Stomach smooth muscle (tissue), 2 donors: Measurements from ENCODE around the gene KIFBP.

Experiments used
- H3K27ac ChIP-seq: one replicate; pipeline ENCODE4 v1.7.0; 2013; ENCODE audit warnings: mild to moderate bottlenecking, low read length, inconsistent platforms
- H3K27me3 ChIP-seq, 2 donors: one replicate each; pipeline ENCODE4 v1.7.0; 2013; ENCODE audit warnings: low read length in 2 of 2; ENCODE audit not compliant: insufficient read depth in 2 of 2, control insufficient read depth in 1 of 2
- H3K36me3 ChIP-seq, 2 donors: one replicate each; pipeline ENCODE4 v1.7.0; 2013; ENCODE audit warnings: low read length in 2 of 2; ENCODE audit not compliant: control insufficient read depth in 2 of 2, insufficient read depth in 2 of 2
- H3K4me1 ChIP-seq: one replicate; pipeline ENCODE4 v1.7.0; 2013; ENCODE audit warnings: low read length; ENCODE audit not compliant: control insufficient read depth, insufficient read depth
- H3K4me3 ChIP-seq, 2 donors: one replicate each; pipeline ENCODE4 v1.7.0; 2013; ENCODE audit warnings: low read length in 2 of 2
- H3K9ac ChIP-seq, 2 donors: one replicate each; pipeline ENCODE4 v1.7.0; 2013; ENCODE audit warnings: low read length in 2 of 2, mild to moderate bottlenecking in 1 of 2
- H3K9me3 ChIP-seq, 2 donors: one replicate each; pipeline ENCODE4 v1.7.0; 2013; ENCODE audit warnings: low read length in 2 of 2; ENCODE audit not compliant: control insufficient read depth in 2 of 2
- donor health status: healthy.
- donor health status: Pancreatic carcinoma.

KIFBP gene

GRCh38 chr10:69062901-69063300 is 74.3 kb downstream of the KIFBP start:
- peaks cover 0 to 2% of the 10 kb centered on the region in 2 donors for H3K27me3 ChIP-seq
- no peak overlapping the region for H3K4me3 ChIP-seq
- H3K9ac ChIP-seq: no peak overlapping the region
- H3K4me1 ChIP-seq: peaks cover 6% of the 10 kb centered on the region
- H3K36me3 ChIP-seq: no peaks in the 10 kb centered on the region
- no peak overlapping the region for H3K27ac ChIP-seq
- no peaks in the 10 kb centered on the region for H3K9me3 ChIP-seq

GRCh38 chr10:69064762-69065328 is 76.2 kb downstream of the KIFBP start:
- Histone ChIP-seq H3K9ac (no peak overlapping the region), H3K4me3 (no peak overlapping the region), H3K9me3 (no peaks in the 10 kb centered on the region), H3K27me3 (peaks cover 0 to 2% of the 10 kb centered on the region in 2 donors), H3K27ac (peak overlapping the region; percentile 53), H3K36me3 (no peaks in the 10 kb centered on the region), H3K4me1 (peaks cover 3% of the 10 kb centered on the region)

- Histone ChIP-seq H3K4me1 (peaks cover 3% of the 10 kb centered on the region), H3K9me3 (no peaks in the 10 kb centered on the region), H3K4me3 (no peak overlapping the region), H3K27ac (peak overlapping the region; percentile 53), H3K36me3 (no peaks in the 10 kb centered on the region), H3K27me3 (peaks cover 0 to 2% of the 10 kb centered on the region in 2 donors), H3K9ac (no peak overlapping the region)
These were observed 77.1 kb downstream of the KIFBP start for GRCh38 chr10:69065406-69066361.
